ENCODE measurements around the gene KIF7.

DNA sequence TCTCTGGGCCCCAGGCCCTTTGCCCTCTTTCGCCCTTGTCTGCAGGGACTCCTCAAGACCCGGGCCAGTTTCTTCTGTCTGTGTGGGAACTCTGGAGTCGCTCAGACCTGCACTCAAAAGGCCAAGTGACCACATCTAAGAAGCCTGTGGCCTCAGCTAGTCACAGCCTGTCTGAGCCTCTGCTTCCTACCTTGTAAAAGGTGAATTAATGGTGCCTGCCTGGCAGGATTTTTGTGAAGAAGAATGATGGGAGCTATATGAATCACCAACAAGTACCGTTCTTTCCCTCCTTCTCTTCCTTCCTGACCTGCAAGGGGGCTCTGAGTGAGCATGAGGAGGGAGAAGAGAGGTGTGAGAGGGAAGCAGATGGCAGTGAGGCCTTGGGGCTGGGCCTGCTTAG is 16.4 kb upstream of the KIF7 start:
- TF ChIP-seq CTCF (IDR thresholded peaks at IDR 0.05): no peak
- no peak for TF ChIP-seq POLR2A (IDR thresholded peaks at IDR 0.05)
